GM11168 (cell line): ENCODE results near the gene RAB6B.
"Not testable (repeated sequence)": the region's sequence is repeated elsewhere in the genome, so short reads cannot be mapped to it uniquely, and the experiment has no call there.

Source experiments
- in situ Hi-C: fragments of 300-500 bp; cut with MboI; formaldehyde crosslinking; loops from one replicate; pipeline ENCODE4 v1.12.0; 2022; ENCODE audit warnings: low sequenced_read_pairs; ENCODE audit not compliant: unreplicated experiment

The RAB6B gene

GRCh38 chr3:133781570-133781969, 114.1 kb downstream of the RAB6B start:
- in situ Hi-C loops = no loop called here

DNA sequence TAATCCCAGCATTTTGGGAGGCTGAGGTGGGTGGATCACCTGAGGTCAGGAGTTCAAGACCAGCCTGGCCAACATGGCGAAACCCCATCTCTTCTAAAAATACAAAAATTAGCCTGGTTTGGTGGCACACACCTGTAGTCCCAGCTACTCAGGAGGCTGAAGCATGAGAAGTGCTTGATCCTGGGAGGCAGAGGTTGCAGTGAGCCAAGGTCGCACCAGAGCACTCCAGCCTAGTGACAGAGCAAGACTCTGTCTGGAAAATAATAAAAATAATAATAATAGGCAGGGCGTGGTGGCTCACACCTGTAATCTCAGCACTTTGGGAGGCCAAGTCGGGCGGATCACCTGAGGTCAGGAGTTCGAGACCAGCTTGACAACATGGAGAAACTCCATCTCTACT, 114.9 kb downstream of the RAB6B start:
- in situ Hi-C loops = not testable (repeated sequence)

DNA sequence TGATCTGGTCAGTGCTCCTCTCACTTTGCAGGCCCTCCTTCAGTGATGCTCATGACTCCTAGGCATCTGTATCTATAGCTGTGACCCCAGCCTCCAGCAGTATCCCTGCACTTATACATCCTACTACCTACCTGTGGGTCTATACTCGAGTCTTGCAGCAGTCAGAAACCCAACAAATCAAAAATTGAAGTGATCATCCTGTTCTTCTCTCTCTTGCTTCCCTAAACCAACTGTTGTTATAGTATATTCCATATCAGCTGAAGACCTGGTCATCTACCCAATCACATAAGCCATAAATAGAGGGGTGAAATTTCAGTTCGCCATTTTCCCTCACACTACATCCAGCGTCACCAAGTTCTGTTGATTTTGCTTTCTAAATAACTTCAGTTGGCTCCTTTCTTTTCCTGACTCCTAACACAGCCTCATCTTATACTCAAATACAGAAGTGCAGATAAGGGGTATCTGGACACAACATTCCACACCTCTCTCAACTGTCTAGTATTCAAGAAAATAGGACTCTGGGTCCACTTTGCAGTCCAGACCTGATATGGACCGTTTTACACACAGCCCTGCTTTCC, 116.0 kb downstream of the RAB6B start:
- in situ Hi-C loops = no loop called here

- in situ Hi-C loops = no loop called here
These were observed 117.7 kb downstream of the RAB6B start for GRCh38 chr3:133777807-133778568.

GRCh38 chr3:133776794-133777438, 118.8 kb downstream of the RAB6B start:
- in situ Hi-C loops = no loop called here

- in situ Hi-C loops = no loop called here
These were observed 119.8 kb downstream of the RAB6B start for GRCh38 chr3:133775835-133776234.

GRCh38 chr3:133775309-133775708, 120.4 kb downstream of the RAB6B start:
- in situ Hi-C loops = no loop called here
